GM15510 (cell line): ENCODE results near the gene CENPX.

Experiments
- POLR2A ChIP-seq: IDR thresholded peaks from 3 replicates; pipeline ENCODE4 v1.6.1; 2011; ENCODE audit warnings: borderline replicate concordance; ENCODE audit not compliant: insufficient read length; ENCODE audit errors: extremely low read depth

CENPX gene

DNA sequence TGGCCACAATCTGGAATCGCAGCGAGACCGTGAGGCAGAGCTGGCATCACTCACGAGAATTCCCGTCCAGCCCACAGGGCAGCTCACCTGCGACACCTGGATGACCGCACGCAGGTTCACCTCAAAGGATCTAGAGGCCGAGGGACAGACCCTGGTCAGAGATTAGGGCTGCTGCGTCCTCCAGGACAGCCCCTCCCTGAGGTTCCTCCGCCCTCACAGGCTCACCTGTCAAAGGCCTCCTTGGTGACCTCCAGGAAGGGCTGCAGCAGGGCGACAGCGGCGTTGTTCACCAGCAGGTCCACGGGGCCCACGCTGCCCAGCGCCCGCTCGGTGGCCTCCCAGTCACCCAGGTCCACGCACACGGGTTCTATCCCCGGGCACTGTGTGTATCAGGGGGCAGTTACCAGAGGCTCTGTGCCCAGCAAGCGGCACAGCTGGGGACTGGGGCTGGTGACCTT, 14.0 kb upstream of the CENPX start:
- no peak for TF ChIP-seq POLR2A

- no peak for TF ChIP-seq POLR2A
These were observed 13.4 kb upstream of the CENPX start for GRCh38 chr17:82035956-82036633.

DNA sequence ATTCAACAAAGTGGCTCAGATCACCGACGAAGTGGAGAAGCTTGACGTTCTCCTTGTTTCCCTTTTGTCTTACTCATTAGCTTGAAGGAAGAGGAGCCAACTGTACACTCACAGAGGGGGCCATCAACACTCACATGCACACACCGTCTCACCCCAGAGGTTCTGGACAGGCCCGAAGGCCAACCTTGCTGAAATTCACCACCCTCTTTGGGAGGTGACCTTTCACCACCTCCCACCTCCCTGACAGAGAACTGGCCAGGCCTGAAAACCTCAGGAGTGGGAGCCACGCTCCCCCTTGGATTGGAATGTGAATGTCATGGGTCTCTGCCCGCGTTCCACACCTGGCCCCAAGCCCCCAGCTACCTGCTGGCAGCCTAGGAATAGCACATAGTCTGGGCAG, 12.8 kb upstream of the CENPX start:
- no peak for TF ChIP-seq POLR2A

DNA sequence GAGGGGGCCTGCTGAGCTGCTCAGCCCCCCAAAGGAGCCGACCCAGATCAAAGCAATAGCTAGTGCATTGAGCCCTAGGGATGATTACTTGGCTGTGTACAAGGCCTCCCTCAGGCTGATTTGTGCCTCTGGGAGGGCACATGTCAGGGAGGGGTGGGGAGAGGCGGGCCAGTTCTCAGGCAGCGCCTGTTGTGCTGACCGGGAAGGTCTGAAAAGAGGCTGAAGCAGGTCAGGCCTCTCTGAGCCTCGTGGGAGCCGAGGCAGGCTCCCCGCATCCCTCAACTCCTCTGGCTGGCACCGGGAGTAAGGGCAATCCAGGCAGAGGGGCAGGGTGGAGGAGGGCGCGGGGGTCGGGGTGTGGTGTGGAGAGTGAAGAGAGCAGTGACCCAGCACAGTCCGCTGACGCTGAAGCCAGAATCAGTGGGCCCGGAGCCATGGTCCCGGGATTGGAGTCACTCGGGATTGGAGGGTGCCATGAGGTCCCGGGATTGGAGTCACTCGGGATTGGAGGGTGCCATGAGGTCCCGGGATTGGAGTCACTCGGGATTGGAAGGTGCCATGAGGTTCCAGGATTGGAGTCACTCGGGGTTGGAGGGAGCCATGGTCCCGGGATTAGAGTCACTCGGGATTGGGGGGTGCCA, 11.8 kb upstream of the CENPX start:
- TF ChIP-seq POLR2A: no peak

DNA sequence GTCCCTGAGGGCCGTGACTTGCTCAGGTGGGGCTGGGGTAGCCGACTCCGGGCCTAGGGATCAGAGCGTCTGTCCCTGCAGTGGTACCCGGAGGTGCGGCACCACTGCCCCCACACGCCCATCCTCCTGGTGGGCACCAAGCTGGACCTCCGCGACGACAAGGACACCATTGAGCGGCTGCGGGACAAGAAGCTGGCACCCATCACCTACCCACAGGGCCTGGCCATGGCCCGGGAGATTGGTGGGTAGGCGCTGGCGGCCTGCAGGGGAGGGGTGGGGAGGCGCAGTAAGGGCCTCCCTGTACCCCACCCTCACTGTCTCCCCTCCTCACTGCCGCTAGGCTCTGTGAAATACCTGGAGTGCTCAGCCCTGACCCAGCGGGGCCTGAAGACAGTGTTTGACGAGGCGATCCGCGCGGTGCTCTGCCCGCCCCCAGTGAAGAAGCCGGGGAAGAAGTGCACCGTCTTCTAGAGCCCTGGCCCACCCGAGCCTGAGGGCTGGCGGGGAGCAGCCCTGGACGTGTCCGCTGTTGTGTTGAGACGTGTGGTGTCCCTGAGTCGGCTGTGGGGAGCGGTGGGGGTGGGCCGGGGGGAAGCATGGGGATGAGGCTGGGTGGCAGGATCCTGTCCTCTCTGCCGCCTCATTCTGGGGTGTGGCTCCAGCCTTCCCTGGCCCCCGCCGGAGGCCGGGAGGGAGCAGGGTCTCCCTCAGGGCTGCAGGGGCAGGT, 10.8 kb upstream of the CENPX start:
- no peak for TF ChIP-seq POLR2A

GRCh38 chr17:82031885-82032627, 9.4 kb upstream of the CENPX start:
- no peak for TF ChIP-seq POLR2A

GRCh38 chr17:82031303-82031884, 8.7 kb upstream of the CENPX start, which contains the start of gene RAC3:
Gene RAC3 (plus strand): TSS chr17:82031678. CDS start chr17:82031762, 84 bp downstream.
- no peak for TF ChIP-seq POLR2A

- peak; percentile 17 for TF ChIP-seq POLR2A
These were observed 8.0 kb upstream of the CENPX start for GRCh38 chr17:82030470-82031302.

GRCh38 chr17:82029990-82030469, 7.4 kb upstream of the CENPX start:
- TF ChIP-seq POLR2A: no peak

DNA sequence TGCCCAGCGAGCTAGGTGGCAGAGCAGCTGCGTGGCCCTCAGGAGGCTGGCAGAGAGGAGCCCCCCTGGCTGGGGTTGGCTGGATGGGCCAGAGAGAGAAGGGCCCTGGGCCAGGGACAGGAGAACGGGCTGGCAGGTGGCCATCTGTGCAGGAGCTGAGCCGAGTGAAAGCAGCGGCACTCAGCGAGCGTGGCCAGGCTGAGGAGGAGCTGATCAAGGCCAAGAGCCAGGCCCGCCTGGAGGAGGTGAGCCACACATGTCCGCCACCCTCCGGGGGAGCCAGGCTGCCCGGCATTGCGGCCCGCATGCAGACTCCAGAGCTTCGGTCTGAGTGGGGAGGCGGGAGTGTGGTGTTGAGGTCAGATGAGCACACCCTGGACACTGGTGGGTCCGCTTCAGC, 6.7 kb upstream of the CENPX start:
- TF ChIP-seq POLR2A: no peak

GRCh38 chr17:82028966-82029365, 6.3 kb upstream of the CENPX start:
- TF ChIP-seq POLR2A: no peak

GRCh38 chr17:82028246-82028645, 5.6 kb upstream of the CENPX start:
- TF ChIP-seq POLR2A: no peak

DNA sequence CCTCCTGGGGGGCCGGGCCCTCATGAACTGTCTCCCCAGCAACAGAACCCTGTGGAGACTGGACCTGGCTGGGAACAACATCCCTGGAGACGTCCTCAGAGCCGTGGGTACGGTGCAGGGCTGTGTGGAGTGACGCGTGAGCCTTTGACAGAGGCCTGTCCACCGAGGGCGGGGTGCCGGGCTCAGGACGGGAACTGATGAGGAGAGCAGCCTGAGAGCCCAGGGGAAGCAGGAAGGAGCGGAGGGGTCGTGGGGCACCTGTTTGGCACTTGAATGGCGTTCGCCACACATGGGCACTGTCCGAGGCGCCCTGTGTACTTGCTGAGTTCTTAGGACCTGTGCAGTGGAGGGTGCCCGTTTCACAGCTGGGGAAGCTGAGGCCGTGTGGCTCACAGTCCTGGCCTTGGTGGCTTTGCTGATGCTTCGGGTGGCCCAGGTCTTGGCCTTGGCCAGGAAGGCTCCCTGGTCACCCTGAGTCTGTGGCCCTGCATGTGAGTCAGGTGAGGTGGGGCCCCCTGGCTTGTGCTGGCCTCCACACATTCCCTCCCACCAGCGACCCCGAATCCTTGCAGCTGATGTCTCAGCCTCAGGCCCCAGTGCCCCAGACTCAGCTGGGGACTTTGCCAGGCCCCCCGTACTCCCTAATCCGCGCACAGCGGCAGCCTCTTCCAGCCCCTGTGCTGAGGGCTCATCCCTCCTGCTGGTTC, 2.9 kb upstream of the CENPX start:
- no peak for TF ChIP-seq POLR2A
